Activated T-cell treated with anti-CD3 and anti-CD28 coated beads, Interleukin-2, amount 50 U/mL, for 1 hour (primary cell): ENCODE results near the gene TMEM69.
A peak's percentile ranks its signal among the peaks of the same experiment; 100 is the strongest.
"Not testable (repeated sequence)": the region's sequence is repeated elsewhere in the genome, so short reads cannot be mapped to it uniquely, and the experiment has no call there.

Experiments used
- DNase-seq: peaks from one replicate; pipeline ENCODE4 v3.0.0-alpha.2; 2020

The TMEM69 gene

GRCh38 chr1:45678489-45678888 lies 9.5 kb upstream of the TMEM69 start:
- no peak for DNase-seq

GRCh38 chr1:45679123-45679522 lies 8.9 kb upstream of the TMEM69 start:
- DNase-seq: no peak

- no peak for DNase-seq
Measured at GRCh38 chr1:45682942-45683341, 5.0 kb upstream of the TMEM69 start.

GRCh38 chr1:45684402-45684801 lies 3.6 kb upstream of the TMEM69 start:
- no peak for DNase-seq

- no peak for DNase-seq
Measured at GRCh38 chr1:45685308-45686014, 2.5 kb upstream of the TMEM69 start.

GRCh38 chr1:45686015-45686287 lies 2.0 kb upstream of the TMEM69 start:
- DNase-seq: peak; percentile 67

- DNase-seq: peak; percentile 99
Measured at GRCh38 chr1:45686288-45687013, 1.5 kb upstream of the TMEM69 start, which contains the start of gene GPBP1L1. Gene GPBP1L1, minus strand, starts transcription at chr1:45686533. Its CDS starts 27,446 bp downstream, at chr1:45659087.

GRCh38 chr1:45687014-45687753 lies 797 bp upstream of the TMEM69 start:
- peak; percentile 94 for DNase-seq

GRCh38 chr1:45693811-45694210 lies 5.8 kb downstream of the TMEM69 start:
- DNase-seq: not testable (repeated sequence)

- DNase-seq: no peak
Measured at GRCh38 chr1:45694823-45695222, 6.8 kb downstream of the TMEM69 start.

- no peak for DNase-seq
Measured at GRCh38 chr1:45704637-45705036, 16.7 kb downstream of the TMEM69 start.

- DNase-seq: no peak
Measured at GRCh38 chr1:45713711-45714110, 25.7 kb downstream of the TMEM69 start.

- no peak for DNase-seq
Measured at GRCh38 chr1:45716700-45717099, 28.7 kb downstream of the TMEM69 start.

- not testable (repeated sequence) for DNase-seq
Measured at GRCh38 chr1:45717386-45717785, 29.4 kb downstream of the TMEM69 start.

- DNase-seq: no peak
Measured at GRCh38 chr1:45718289-45718688, 30.3 kb downstream of the TMEM69 start.

GRCh38 chr1:45721207-45721606 lies 33.2 kb downstream of the TMEM69 start:
- DNase-seq: no peak

GRCh38 chr1:45722809-45723208 lies 34.8 kb downstream of the TMEM69 start:
- DNase-seq: no peak

- no peak for DNase-seq
Measured at GRCh38 chr1:45723248-45723930, 35.4 kb downstream of the TMEM69 start.

- not testable (repeated sequence) for DNase-seq
Measured at GRCh38 chr1:45726007-45726406, 38.0 kb downstream of the TMEM69 start.

- no peak for DNase-seq
Measured at GRCh38 chr1:45730075-45730779, 42.2 kb downstream of the TMEM69 start.

- DNase-seq: no peak
Measured at GRCh38 chr1:45730780-45731319, 42.9 kb downstream of the TMEM69 start.

- no peak for DNase-seq
Measured at GRCh38 chr1:45739137-45739536, 51.2 kb downstream of the TMEM69 start.
